NCI-H2227 (cell line): ENCODE data around the gene SPDYE2B.
A peak's percentile ranks its signal among the peaks of the same experiment; 100 is the strongest.
"Not testable (repeated sequence)": the region's sequence is repeated elsewhere in the genome, so short reads cannot be mapped to it uniquely, and the experiment has no call there.

Experiments used
- DNase-seq: peaks from one replicate; lab custom pipeline; 2025; ENCODE audit not compliant: unreplicated experiment; lab: John Stamatoyannopoulos, UW

Gene SPDYE2B

DNA sequence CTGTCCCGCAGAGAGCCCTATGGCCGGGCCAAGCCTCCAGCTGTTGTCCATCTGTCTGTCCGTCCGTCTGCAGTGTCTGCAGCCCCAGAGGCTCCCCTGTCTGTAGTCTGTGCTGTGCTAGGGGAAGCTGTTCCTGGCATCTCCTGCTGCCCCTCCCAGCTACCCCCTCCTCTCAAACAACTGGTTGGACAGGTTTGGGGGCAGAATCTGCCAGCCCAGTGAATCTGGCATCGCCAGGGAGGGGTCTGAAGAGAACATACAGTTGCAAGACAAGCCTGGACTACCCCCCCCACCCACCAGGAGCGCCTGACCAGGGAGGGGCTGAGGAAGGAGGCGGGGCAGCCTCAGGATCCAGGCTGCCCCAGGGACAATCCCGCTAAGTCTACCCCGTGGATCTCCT is 7.4 kb upstream of the SPDYE2B start, which contains the start of gene UPK3BL1:
TSS of gene UPK3BL1 (minus strand) at position 101 of the 400 bp plus-strand sequence. CDS start at position 51, 50 bp downstream.
- not testable (repeated sequence) for DNase-seq

DNA sequence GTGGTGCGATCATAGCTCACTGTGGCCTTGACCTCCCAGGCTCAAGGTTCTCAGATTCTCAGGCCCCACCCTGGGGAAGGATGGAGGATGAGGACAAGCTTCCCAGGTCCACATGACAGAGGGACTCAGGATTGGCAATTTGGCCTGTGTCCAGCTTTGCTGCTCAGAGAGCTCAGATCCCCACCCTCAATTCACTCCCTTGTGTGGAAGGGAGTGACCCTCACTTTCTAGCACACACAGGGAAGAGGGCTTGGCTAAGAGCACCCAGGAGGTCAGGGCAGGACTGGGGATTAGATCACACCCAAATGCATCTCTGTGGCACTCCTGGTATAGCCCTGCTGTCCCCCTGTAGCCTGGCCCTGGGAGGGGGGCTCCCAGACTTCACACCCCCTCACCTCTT is 6.7 kb upstream of the SPDYE2B start:
- not testable (repeated sequence) for DNase-seq

DNA sequence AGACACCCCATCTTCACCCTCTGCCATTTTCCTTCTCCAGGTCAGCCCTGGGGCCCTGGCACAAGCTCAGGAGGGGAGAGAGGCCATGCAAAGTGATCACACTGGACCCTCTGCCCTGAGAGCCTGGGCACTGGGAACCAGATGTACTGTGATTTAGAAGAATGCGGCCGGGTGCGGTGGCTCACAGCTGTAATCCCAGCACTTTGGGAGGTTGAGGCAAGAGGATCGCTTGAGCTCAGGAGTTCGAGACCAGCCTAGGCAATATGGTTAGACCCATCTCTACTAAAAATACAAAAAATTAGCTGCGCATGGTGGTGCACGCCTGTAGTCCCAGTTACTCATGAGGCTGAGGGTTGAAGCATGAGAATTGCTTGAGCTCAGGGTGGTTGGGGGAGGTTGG is 2.3 kb upstream of the SPDYE2B start:
- not testable (repeated sequence) for DNase-seq

DNA sequence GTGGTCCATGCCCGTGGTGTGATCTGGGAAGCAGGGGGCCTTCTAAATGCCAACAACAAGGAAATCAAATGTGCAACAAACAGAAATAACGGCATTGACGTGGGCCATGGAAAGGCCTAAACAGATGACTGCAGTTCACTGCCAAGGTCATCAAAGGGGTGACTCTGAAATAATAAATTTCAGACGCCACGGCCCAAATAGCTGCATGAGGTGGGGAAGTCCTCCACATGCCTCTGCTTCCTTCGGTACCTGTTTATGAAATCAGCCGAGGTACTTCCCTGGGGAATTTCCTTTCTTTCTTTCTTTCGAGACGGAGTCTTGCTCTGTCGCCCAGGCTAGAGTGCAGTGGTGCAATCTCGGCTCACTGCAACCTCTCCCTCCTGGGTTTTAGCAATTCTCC is 14.6 kb downstream of the SPDYE2B start:
- DNase-seq = not testable (repeated sequence)

DNA sequence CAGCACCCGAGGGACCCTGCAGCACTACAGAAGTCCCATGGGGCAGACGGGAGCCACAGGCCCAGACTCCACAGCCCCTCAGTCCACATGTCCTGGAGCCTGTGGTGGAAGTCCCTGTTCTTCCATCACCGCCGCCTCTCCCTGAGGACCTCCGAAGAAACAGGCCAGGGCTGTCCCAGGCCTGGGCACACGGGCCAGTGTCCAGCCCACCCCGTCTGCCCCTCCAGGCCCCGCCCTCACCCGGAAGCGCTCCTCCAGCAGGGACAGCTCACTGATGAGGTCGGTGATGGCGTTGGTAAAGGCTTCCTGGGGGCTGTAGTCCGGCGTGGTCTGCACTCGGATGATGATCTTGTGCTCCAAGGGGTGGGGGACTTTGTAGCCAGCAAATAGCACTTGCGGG is 16.7 kb downstream of the SPDYE2B start:
- DNase-seq = not testable (repeated sequence)

DNA sequence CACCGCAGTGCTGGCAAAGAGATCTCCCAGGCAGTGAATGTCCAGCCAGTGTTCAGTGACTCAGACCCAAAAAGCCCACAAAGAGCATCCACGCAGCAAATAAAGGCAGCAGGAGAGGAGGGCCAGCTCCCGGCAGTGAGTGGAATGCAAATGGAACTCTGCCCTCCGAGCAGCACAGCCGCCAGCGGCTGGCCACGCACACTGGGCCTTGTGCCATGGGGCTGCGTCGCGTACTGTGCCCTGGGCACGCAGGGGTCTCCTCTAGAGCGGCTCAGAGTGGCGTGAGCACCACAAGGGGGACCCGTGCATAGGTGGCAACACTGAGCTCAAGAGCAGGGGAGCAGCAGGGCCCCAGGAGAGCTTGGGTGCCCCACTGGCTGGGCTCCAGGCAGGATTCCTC is 17.4 kb downstream of the SPDYE2B start:
- DNase-seq = not testable (repeated sequence)

DNA sequence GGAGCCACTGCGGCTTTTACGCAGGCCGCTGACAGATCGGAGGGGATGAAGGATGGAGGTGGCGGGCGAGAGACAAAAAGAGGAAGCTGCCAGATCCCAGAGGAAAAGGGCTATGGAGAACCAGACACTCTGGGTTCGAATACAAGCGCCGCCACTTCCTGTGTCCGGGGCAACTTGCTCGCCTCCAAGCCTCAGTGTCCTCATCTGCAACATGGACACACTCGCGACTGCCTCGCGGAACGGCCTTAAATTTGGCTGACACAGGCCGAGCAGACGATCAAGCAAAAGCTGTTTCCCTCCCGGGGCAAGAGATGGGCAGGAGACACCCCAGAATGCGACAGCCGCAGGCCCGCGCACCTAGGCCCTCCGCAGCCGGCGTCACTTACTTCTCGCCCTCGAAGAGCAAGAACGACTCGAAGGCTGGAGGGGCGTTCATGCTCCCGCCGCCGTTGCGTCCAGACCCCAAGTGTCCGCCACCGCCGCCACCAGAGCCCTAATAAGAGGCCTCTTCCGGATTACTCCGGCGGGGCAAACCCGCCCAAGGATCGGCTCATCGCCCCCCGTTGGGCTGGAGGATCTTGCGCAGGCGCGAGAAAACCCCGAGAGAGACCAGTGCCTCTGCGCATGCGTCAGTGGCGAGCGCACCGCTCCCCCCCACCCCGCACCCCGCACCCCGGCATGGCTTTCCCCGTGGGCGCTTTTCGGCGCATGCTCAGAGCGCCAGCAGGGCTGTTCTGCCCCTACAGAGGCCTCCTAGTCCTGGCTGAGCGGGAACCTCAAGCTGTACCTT is 21.2 kb downstream of the SPDYE2B start, which contains the start of gene POLR2J2:
TSS of gene POLR2J2 (minus strand) at position 498 of the 790 bp plus-strand sequence. CDS start at position 436, 62 bp downstream.
- DNase-seq = not testable (repeated sequence)

DNA sequence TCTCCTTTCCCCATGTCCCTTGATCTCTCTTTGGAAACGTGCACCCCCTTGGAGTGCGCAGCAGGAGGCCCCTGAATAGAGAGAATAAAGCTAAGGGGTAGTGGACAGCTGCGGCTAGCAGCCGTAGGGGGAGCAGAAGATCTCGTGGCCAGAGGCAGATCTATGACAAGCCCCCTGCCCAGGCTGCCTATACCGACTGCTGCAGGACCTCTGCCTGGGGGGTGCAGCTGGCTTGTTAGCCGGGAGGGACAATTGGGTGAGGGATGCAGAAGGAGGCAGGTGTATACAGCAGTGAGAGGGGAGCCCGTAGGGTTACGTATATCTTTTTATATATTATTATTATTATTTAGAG is 21.8 kb downstream of the SPDYE2B start:
- not testable (repeated sequence) for DNase-seq

DNA sequence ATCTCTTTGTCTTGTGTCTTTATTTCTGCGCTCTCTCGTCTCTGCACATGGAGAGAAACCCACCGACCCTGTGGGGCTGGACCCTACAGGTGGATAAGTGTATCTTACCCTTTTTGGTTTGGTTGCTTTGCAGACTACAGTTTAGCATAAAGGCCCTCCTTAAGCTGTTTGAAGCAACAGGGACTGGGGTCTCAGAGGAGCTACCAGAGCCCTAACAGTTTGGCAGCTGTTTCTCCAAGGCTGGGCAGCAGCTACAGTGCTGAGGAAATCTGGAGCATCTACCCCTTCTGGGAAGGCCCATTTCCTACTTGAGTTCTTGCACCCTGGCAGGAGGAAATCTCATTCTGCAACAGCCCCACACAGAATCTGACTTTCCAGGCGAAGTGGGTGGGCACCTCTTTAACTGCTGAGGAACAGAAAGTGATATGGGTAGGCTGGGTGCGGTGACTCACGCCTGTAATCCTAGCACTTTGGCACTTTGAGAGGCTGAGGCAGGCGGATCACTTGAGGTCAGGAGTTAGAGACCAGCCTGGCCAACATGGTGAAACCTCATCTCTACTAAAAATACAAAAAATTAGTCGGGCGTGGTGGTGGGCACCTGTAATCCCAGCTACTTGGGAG is 23.4 kb downstream of the SPDYE2B start:
- DNase-seq = not testable (repeated sequence)

DNA sequence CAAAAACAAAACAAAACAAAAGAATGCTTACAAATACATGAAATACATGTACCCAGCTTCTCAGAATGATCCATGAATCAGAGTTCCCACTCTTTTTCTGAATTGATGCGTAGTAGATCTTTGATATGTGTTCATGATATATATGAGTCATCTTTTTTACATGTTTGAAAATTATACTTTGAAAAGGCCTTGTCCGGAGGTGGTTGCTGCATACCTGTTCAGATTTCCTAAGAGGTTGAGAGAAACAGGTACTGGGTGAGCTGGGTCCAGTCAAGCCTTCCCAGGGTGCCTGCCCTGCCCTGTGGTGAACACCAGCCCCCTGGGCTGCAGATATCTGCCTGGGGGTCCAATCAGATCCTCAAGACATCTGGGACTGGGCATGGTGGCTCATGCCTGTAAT is 25.4 kb downstream of the SPDYE2B start:
- not testable (repeated sequence) for DNase-seq

DNA sequence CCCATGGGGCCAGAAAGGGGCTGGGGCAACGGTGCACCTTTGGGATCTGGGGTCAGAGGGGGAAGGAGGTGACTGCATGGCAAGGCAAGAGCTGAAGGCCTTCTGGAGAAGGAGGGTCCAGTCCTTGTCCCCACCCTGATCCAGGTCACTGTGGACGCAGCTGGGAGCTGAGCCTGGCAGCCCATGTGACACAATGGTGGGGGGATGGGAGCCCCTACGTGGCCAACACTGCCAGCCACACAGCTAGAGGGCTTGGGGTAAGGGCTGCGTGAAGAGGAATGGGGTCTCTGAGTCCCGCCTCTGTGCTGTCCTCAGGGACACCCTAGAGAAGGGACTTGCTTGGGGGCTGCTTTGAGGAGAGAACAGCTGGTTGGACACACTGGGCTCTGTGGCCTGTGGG is 30.7 kb downstream of the SPDYE2B start:
- DNase-seq = not testable (repeated sequence)

DNA sequence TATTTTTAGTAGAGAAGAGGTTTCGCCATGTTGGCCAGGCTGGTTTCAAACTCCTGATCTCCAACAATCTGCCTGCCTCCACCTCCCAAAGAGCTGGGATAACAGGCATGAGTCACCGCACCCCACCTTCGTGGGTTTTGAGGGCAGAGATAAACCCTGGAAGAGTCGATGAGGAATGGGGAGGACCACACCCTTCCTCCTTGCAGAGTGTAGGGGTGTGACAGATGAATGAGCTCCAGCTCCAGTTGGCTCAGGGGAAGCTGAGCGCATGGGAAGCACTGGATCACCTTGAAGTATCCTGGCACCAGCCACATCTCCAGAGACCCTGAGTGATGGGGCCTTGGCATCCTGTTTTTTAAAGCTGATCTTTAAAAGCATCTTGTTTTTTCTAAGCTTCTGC is 32.4 kb downstream of the SPDYE2B start:
- not testable (repeated sequence) for DNase-seq

DNA sequence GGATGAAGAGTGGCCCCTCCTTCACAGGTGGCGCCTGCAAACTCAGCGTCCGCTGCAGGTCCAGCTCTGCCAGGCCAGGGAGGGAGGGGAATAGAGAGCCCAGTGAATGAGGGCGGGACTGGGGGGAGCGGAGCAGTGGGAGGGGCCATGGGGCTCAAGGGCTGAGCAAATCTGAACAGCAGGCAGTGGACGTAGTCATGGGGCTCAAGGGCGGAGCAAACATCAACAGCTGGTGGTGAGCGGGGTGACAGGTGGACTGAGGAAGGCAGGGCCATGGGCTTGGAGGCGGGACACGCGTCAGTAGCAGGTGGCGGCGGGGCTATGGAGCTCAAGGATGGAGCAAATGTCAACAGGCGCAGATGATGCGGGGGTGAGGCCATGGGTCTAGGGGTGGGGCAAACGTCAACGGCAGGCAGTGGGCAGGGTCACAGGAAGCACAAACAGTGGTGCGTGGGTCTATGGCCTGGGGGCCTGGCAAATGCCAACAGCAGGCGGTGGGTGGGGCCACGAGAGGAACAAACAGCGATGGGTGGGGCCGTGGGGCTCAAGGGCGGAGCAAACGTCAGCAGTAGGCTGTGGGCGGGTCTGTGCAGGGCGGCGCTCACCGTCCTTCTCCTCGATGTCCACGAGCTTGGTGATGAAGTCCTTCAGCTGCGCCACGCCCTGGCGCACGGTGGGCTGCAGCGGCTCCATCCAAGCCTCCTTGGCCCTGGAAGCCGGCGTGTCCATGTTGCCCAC is 38.3 kb downstream of the SPDYE2B start:
- not testable (repeated sequence) for DNase-seq

DNA sequence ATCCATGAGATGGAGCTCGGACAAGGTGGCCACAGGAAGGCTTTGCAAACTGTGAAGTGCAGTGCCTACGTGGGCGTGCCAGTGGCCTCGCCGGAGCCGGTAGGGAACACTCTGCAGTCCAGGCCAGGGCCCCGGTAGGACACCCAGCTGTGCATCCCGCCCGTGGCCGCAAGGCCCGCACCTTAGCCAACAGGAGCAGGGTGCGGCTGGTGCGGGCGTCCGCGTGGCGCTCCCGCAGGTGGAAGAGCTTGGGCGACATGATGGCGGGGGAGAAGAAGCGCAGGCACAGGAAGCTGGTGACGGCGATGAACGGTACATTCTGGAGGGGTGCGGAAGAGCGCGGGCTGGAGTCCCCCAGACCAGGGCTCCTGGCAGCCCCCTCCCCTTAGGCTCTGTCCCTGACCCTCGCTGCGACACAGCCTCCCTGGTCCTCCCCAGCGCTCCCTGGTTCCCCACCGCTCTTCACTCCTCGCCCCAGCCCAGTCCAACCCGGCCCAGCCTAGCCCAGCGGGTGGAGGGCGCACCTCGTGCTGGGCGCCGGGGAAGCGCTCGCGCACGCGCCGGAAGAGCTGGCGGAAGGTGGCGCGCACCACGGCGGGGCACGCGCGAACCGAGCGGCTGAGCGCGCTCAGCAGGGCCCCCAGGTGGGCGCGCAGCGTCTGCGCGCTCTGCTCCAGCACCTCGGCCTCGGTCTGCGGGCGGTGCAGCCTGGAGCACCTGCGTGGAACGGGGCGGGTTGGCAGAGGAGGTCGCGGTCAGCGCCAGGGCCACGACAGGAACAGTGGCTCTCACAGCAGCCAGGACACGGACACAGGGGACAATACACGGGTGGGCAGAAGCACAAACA is 39.5 kb downstream of the SPDYE2B start:
- not testable (repeated sequence) for DNase-seq

DNA sequence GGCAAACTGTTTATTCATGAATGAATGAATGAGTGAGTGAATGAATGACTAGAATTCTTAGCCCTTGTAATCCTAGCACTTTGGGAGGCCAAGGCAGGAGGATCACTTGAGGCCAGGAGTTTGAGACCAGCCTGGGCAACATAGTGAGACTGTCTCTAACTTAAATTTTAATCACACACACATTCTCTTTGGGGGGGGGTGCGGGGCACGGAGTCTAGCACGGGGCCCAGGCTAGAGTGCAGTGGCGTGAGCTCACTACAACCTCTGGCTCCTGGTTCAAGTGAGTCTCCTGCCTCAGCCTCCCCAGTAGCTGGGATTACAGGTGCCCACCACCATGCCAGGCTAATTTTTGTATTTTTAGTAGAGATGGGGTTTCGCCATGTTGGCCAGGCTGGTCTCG is 40.5 kb downstream of the SPDYE2B start:
- not testable (repeated sequence) for DNase-seq

DNA sequence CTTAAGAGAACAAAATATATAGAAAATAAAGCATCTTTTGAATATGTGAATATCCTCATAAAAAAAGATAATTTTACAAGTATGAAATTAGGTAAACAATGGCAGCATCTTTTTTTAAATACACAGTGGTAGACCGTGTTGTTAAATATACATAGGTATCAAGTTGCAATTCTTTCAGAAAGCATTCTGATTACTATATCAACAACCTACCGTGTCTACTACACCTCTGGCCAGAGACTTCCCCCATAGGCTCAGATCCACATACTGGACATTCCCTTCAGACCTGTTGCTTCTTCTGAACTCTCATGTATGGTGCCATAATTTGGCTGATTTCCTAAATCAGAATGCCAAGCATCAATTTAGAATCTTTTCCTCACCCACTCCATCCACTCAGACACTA is 43.9 kb downstream of the SPDYE2B start:
- not testable (repeated sequence) for DNase-seq

DNA sequence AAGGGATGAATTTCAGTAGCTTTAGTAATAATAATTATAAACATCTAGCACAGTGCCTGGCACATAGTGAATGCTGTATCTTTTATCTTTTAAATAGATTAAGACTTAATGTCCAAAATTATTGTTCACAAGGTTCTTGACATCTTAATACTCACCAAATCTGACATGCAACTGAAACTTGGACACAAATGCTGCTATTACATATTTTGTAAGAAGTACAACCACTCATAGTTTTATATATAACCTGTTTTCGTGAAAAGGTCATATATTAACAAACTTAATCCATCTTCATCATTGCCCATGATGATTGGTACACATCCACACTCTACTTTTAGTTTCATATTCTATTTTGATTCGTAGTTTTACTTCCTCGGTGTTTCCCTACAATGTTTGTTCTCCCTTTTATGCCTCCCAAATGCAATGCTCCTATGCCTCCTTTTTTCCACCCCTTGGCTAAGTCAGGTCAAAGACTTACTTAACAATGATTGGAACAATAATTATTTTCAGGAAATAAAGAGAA is 45.0 kb downstream of the SPDYE2B start:
- not testable (repeated sequence) for DNase-seq

DNA sequence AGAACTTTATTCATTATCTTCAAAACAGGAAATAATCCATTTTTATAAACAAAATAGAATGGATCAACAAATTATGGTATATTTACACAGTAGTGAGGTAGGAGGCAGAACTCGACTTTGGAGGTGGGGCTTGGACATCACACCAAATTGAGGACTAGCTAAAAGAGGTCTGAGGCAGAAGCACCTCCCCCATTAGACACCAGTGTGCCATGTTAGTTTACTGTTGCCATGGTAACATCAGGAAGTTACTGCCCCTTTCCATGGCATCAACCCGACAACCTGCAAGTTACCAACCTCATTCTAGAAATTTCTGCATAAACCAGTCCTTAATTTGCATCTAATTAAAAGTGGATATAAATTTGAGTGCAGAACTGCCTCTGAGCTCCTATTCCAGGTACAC is 45.9 kb downstream of the SPDYE2B start:
- not testable (repeated sequence) for DNase-seq

DNA sequence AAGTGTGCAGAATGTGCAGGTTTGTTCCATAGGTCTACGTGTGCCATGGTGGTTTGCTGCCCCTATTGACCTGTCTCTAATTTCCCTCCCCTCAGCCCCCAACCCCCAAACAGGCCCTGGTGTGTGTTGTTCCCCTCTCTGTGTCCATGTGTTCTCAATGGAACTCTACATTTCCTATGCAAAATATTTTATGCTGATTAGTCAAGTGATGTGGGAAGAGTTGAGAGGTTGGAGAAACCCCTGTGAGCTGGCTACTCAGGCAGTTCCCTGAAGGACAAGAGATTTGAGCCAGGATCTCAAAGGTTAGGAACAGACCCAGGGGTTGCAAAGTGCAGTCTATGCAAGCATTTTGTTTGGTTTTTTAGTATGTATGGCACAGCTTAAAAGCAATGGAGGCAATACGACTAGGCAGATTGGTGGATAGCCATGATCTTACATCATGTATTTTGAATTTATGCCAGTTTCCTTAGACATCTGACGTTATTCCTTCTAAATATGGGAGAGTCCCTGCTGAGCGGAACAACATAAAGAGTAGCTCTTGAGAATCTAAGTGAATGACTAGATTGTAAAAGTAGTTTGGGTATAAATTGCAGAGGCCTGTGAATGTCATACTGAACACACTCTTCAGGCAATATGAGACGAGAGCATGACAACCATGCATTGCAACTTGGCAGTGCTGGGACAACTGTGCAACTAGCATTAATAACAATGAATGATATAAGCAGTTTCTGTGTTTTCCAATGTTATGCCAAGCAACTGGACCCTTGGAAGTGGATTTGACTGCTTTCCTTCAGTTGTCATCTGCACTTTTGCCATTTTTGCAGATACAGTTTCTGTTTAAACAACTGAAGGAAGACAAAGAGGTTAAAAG is 47.8 kb downstream of the SPDYE2B start:
- DNase-seq = peak; percentile 8
